ENCODE results near the gene PIGS. TPM values are rescaled to one million over a fixed set of nuclear protein-coding genes. Genes with fewer than 3 reads are reported as not detected.

PIGS gene
- total and polyA plus RNA-seq, 2 donors (not counting 1 experiment from before 2014, with no cell fraction given), result 44.1 to 55.1 TPM

DNA sequence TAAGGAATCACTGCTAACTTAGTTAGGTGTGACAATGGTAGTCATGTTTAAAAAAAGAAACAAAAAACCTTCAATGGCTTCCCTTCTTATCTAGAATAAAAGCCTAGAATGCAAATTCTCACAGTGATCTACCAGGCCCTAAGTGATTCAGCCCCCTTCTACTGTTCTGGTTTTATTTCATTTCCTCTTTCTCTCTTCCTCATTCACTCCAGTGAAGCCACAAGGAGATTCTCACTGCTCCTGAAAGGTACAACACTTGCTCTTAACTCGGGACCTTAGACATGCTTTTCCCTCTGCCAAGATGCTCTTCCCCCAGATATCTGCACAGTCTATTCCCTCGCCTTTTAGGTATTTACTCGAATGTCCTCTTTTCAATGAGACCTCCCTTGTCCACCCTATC lies 3.7 kb downstream of the PIGS start:
- no peaks in the 10 kb centered on the region for H3K9me3 ChIP-seq (ENCODE audit: control extremely low read depth in 1 of 3, control insufficient read depth in 2 of 3, insufficient read depth in 1 of 3, low read length in 2 of 3)
- H3K4me1 ChIP-seq (ENCODE audit: control insufficient read depth in 2 of 2, insufficient read depth in 2 of 2, low read length in 2 of 2), result peaks cover 42 to 63% of the 10 kb centered on the region in 2 donors
- Mint-ChIP-seq H3K9me3 (ENCODE audit: insufficient read depth) (no peaks in the 10 kb centered on the region), H3K4me1 (peaks cover 54% of the 10 kb centered on the region), H3K27me3 (no peaks in the 10 kb centered on the region), H3K27ac (peak overlapping the region; percentile 59), H3K4me3 (peak overlapping the region; percentile 59)
- H3K79me2 ChIP-seq (ENCODE audit: control insufficient read depth, insufficient read depth, low read length), result peaks cover 62% of the 10 kb centered on the region
- H3K36me3 ChIP-seq (replicated peaks in 1 of 2; ENCODE audit: control extremely low read depth in 1 of 2, control insufficient read depth in 1 of 2, extremely low read depth in 1 of 2, insufficient read depth in 2 of 2, low read length in 1 of 2), result peaks cover 1 to 19% of the 10 kb centered on the region in 2 experiments
- peak overlapping the region; percentile 14 to 66 for H3K27ac ChIP-seq (ENCODE audit: low read length in 2 of 2)
- ChIA-PET POLR2A (interaction anchor here (1.6 kb wide), 1 partner anchor 20 kb away, joined by 3 read pairs; no protein-coding TSS in a partner anchor), CTCF (interaction anchor here (1.2 to 2.1 kb wide), 2 partner anchors 10 to 79 kb away, joined by 3 to 6 read pairs; no protein-coding TSS in a partner anchor)
- peak; percentile 46 for ATAC-seq (ENCODE audit: low read depth)
- H3K27me3 ChIP-seq (replicated peaks in 1 of 4; ENCODE audit: control extremely low read depth in 1 of 4, control insufficient read depth in 3 of 4, insufficient read depth in 4 of 4, low read length in 3 of 4), result no peaks in the 10 kb centered on the region
- H3K4me3 ChIP-seq (ENCODE audit: control extremely low read depth in 1 of 5, extremely low read depth in 1 of 5, insufficient read depth in 1 of 5, low read depth in 2 of 5, low read length in 4 of 5), result peak overlapping the region in 1 of 5 experiments; percentile 34
- peak overlapping the region; percentile 52 for H3K4me2 ChIP-seq (replicated peaks; ENCODE audit: low read depth, low read length, poor library complexity, severe bottlenecking)
- no peak for TF ChIP-seq EZH2 (IDR thresholded peaks at IDR 0.05; ENCODE audit: borderline replicate concordance, insufficient read depth, low read depth, low read length, poor library complexity, severe bottlenecking)
- TF ChIP-seq, protein P1, sequence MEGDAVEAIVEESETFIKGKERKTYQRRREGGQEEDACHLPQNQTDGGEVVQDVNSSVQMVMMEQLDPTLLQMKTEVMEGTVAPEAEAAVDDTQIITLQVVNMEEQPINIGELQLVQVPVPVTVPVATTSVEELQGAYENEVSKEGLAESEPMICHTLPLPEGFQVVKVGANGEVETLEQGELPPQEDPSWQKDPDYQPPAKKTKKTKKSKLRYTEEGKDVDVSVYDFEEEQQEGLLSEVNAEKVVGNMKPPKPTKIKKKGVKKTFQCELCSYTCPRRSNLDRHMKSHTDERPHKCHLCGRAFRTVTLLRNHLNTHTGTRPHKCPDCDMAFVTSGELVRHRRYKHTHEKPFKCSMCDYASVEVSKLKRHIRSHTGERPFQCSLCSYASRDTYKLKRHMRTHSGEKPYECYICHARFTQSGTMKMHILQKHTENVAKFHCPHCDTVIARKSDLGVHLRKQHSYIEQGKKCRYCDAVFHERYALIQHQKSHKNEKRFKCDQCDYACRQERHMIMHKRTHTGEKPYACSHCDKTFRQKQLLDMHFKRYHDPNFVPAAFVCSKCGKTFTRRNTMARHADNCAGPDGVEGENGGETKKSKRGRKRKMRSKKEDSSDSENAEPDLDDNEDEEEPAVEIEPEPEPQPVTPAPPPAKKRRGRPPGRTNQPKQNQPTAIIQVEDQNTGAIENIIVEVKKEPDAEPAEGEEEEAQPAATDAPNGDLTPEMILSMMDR (IDR thresholded peaks at IDR 0.05), result no peak
- intact Hi-C loops (cut with micrococcal nuclease), result loop anchor here (1.0 kb wide), 1 partner anchor 15 kb away; the partner anchor contains the start of gene UNC119
- peak; percentile 77 for DNase-seq
- no peak overlapping the region for H2AFZ ChIP-seq (ENCODE audit: insufficient read depth, low read depth, low read length, poor library complexity, severe bottlenecking)
- H4K20me1 ChIP-seq (ENCODE audit: control insufficient read depth, insufficient read depth, low read length, poor library complexity, severe bottlenecking), result peaks cover 34% of the 10 kb centered on the region
- H3K9ac ChIP-seq (ENCODE audit: low read length), result no peak overlapping the region
- WGBS (ENCODE audit: insufficient coverage), result 48% methylated on average over 3 of the region's 3 CpGs

DNA sequence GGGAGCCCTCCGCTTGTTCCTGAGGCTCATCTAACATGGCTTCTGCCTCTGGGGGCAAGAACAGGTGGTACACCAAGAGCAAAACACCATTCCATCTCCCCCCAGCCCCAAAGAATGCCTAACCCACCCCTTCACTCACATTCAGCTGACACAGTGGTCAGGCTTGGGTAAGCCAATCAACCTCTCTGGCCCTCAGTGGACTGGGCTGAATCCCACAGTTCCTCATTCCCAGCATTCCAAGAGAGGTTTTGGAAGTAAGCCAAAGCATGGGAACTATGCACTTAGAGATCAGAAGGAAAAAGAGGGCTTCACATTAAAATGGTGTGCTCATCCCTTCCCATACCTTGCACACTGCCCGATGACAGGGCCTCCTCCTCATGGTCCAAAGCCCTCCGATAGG lies 7.8 kb downstream of the PIGS start:
- Histone ChIP-seq H4K20me1 (ENCODE audit: control insufficient read depth, insufficient read depth, low read length, poor library complexity, severe bottlenecking) (peaks cover 40% of the 10 kb centered on the region), H3K79me2 (ENCODE audit: control insufficient read depth, insufficient read depth, low read length) (peaks cover 63% of the 10 kb centered on the region), H3K9ac (ENCODE audit: low read length) (no peak overlapping the region), H3K36me3 (replicated peaks in 1 of 2; ENCODE audit: control extremely low read depth in 1 of 2, control insufficient read depth in 1 of 2, extremely low read depth in 1 of 2, insufficient read depth in 2 of 2, low read length in 1 of 2) (peaks cover 5 to 49% of the 10 kb centered on the region in 2 experiments), H3K4me3 (ENCODE audit: control extremely low read depth in 1 of 5, extremely low read depth in 1 of 5, insufficient read depth in 1 of 5, low read depth in 2 of 5, low read length in 4 of 5) (no peak overlapping the region), H2AFZ (ENCODE audit: insufficient read depth, low read depth, low read length, poor library complexity, severe bottlenecking) (no peak overlapping the region), H3K4me2 (replicated peaks; ENCODE audit: low read depth, low read length, poor library complexity, severe bottlenecking) (no peak overlapping the region), H3K27me3 (replicated peaks in 1 of 4; ENCODE audit: control extremely low read depth in 1 of 4, control insufficient read depth in 3 of 4, insufficient read depth in 4 of 4, low read length in 3 of 4) (no peaks in the 10 kb centered on the region), H3K27ac (ENCODE audit: low read length in 2 of 2) (no peak overlapping the region), H3K4me1 (ENCODE audit: control insufficient read depth in 2 of 2, insufficient read depth in 2 of 2, low read length in 2 of 2) (peaks cover 21 to 29% of the 10 kb centered on the region in 2 donors), H3K9me3 (ENCODE audit: control extremely low read depth in 1 of 3, control insufficient read depth in 2 of 3, insufficient read depth in 1 of 3, low read length in 2 of 3) (no peaks in the 10 kb centered on the region)
- TF ChIP-seq EZH2 (IDR thresholded peaks at IDR 0.05; ENCODE audit: borderline replicate concordance, insufficient read depth, low read depth, low read length, poor library complexity, severe bottlenecking), result no peak
- TF ChIP-seq, protein P1 (IDR thresholded peaks at IDR 0.05), result no peak
- Mint-ChIP-seq H3K27ac (no peak overlapping the region), H3K9me3 (ENCODE audit: insufficient read depth) (no peaks in the 10 kb centered on the region), H3K27me3 (no peaks in the 10 kb centered on the region), H3K4me1 (peaks cover 24% of the 10 kb centered on the region), H3K4me3 (no peak overlapping the region)
- no peak for ATAC-seq (ENCODE audit: low read depth)
- POLR2A ChIA-PET, result no interaction called here
- intact Hi-C loops (cut with micrococcal nuclease), result no loop called here
- DNase-seq, result no peak
- CTCF ChIA-PET, result no interaction called here
- 100% methylated on average over 1 of the region's 3 CpGs for WGBS (ENCODE audit: insufficient coverage)
